Measurements from ENCODE around the gene PACSIN1. TPM values are rescaled to one million over a fixed set of nuclear protein-coding genes. Genes with fewer than 3 reads are reported as not detected.

Gene PACSIN1
- total and polyA plus RNA-seq, 2 donors (not counting 3 experiments of a cell fraction or from before 2014, with no cell fraction given): 0.03 TPM; not detected in 1

DNA sequence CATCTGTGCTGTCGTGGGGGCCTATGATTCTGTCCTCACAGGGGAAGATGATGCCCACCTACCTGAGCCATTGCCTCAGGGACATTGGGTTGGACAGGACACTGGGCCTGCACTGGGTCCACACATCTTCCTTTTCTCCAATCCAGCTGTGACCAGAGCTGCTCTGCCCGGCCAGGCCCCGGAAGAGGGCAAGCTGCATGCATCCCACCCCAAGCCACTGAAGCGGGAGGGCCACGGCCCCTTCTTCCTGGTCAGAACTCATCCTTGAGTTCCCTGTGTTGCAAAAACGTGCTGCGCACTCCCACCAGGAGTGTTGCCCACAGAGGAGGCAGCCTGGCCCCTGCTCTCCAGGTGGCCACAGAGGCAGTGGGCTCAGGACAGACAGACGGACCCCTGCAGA, 52.1 kb downstream of the PACSIN1 start:
- POLR2A ChIA-PET: no interaction called here
- Histone ChIP-seq H3K9me3 (replicated peaks; ENCODE audit: control insufficient read depth, insufficient read depth, low read length) (no peaks in the 10 kb centered on the region), H3K9ac (replicated peaks; ENCODE audit: extremely low read depth, insufficient read depth, low read length) (no peak overlapping the region), H3K4me1 (ENCODE audit: control insufficient read depth, extremely low read depth, insufficient read depth, low read length) (no peaks in the 10 kb centered on the region), H2AFZ (ENCODE audit: low read depth, low read length) (no peak overlapping the region), H4K20me1 (replicated peaks; ENCODE audit: control insufficient read depth, extremely low read depth, insufficient read depth, low read length) (no peaks in the 10 kb centered on the region), H3K4me3 (replicated peaks in 1 of 3; ENCODE audit: insufficient read depth in 1 of 3, low read depth in 1 of 3, low read length in 3 of 3) (no peak overlapping the region), H3K27me3 (ENCODE audit: control insufficient read depth in 2 of 2, insufficient read depth in 2 of 2, low read length in 2 of 2) (peaks cover 15 to 18% of the 10 kb centered on the region in 2 experiments), H3K4me2 (ENCODE audit: insufficient read depth, low read length) (no peak overlapping the region), H3K27ac (ENCODE audit: insufficient read depth, low read depth, low read length) (no peak overlapping the region), H3K9me1 (replicated peaks; ENCODE audit: control insufficient read depth, extremely low read depth, insufficient read depth, low read length) (no peaks in the 10 kb centered on the region), H3K79me2 (ENCODE audit: control insufficient read depth, insufficient read depth, low read length) (no peaks in the 10 kb centered on the region), H3K36me3 (ENCODE audit: control insufficient read depth in 2 of 2, extremely low read depth in 1 of 2, insufficient read depth in 2 of 2, low read length in 2 of 2) (no peaks in the 10 kb centered on the region)
- dilution Hi-C loops (cut with MboI; ENCODE audit: extremely low pct_ligation_motif_present, low sequenced_read_pairs): no loop called here
- DNase-seq (ENCODE audit: low read depth, low spot score) (no peak), FAIRE-seq (no peak)
- BruUV-seq (replicated peaks): no TSS peak
- intact Hi-C loops (cut with micrococcal nuclease): no loop called here
- CTCF ChIA-PET: interaction anchor here (0.5 to 1.0 kb wide), 2 partner anchors 9 to 92 kb away, joined by 3 read pairs; no protein-coding TSS in a partner anchor
- no peak for TF ChIP-seq JUN (IDR thresholded peaks at IDR 0.05; ENCODE audit: borderline replicate concordance, insufficient read depth, insufficient read length, low read depth)
- no peak for TF ChIP-seq MYC (IDR thresholded peaks at IDR 0.05; ENCODE audit: low read depth, low read length)
- TF ChIP-seq, protein P1, sequence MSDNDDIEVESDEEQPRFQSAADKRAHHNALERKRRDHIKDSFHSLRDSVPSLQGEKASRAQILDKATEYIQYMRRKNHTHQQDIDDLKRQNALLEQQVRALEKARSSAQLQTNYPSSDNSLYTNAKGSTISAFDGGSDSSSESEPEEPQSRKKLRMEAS (IDR thresholded peaks at IDR 0.05; ENCODE audit: insufficient read depth, insufficient read length): no peak
- TF ChIP-seq EZH2 (IDR thresholded peaks at IDR 0.05; ENCODE audit: borderline replicate concordance, low read depth, low read length, severe bottlenecking): no peak
- TF ChIP-seq, protein P2, sequence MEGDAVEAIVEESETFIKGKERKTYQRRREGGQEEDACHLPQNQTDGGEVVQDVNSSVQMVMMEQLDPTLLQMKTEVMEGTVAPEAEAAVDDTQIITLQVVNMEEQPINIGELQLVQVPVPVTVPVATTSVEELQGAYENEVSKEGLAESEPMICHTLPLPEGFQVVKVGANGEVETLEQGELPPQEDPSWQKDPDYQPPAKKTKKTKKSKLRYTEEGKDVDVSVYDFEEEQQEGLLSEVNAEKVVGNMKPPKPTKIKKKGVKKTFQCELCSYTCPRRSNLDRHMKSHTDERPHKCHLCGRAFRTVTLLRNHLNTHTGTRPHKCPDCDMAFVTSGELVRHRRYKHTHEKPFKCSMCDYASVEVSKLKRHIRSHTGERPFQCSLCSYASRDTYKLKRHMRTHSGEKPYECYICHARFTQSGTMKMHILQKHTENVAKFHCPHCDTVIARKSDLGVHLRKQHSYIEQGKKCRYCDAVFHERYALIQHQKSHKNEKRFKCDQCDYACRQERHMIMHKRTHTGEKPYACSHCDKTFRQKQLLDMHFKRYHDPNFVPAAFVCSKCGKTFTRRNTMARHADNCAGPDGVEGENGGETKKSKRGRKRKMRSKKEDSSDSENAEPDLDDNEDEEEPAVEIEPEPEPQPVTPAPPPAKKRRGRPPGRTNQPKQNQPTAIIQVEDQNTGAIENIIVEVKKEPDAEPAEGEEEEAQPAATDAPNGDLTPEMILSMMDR (IDR thresholded peaks at IDR 0.05; ENCODE audit: extremely low read depth in 1 of 2, insufficient read depth in 1 of 2, low read depth in 1 of 2, low read length in 2 of 2): no peak
- TF ChIP-seq POLR2A (IDR thresholded peaks at IDR 0.05; ENCODE audit: low read depth, low read length): no peak
- TF ChIP-seq GATA2 (IDR thresholded peaks at IDR 0.05; ENCODE audit: insufficient read depth, insufficient read length, low read depth, low read length): no peak
- TF ChIP-seq POLR2AphosphoS5 (IDR thresholded peaks at IDR 0.05; ENCODE audit: insufficient read depth, low read depth, low read length): no peak

Measured in endothelial cell of umbilical vein (primary cell).